Endothelial cell (in vitro differentiated cells): Measurements from ENCODE around the gene FBRSL1. TPM values are rescaled to one million over a fixed set of nuclear protein-coding genes. Genes with fewer than 3 reads are reported as not detected.

Source experiments
- DNase-seq: peaks from one replicate; pipeline ENCODE4 v3.0.0; 2021; ENCODE audit warnings: low spot score
- H3K27ac Mint-ChIP-seq: one replicate; pipeline ENCODE4 v1.8.0; 2021; ENCODE audit warnings: mixed read lengths, inconsistent platforms; ENCODE audit not compliant: unreplicated experiment
- H3K27me3 Mint-ChIP-seq: one replicate; pipeline ENCODE4 v1.8.0; 2021; ENCODE audit warnings: mild to moderate bottlenecking, moderate library complexity, mixed read lengths, inconsistent platforms; ENCODE audit not compliant: unreplicated experiment
- H3K36me3 Mint-ChIP-seq: one replicate; pipeline ENCODE4 v1.8.0; 2021; ENCODE audit warnings: mild to moderate bottlenecking, low read depth, mixed read lengths, inconsistent platforms; ENCODE audit not compliant: unreplicated experiment
- H3K4me1 Mint-ChIP-seq: one replicate; pipeline ENCODE4 v1.8.0; 2021; ENCODE audit warnings: mild to moderate bottlenecking, mixed read lengths, inconsistent platforms; ENCODE audit not compliant: unreplicated experiment
- H3K4me3 Mint-ChIP-seq: one replicate; pipeline ENCODE4 v1.8.0; 2021; ENCODE audit warnings: mild to moderate bottlenecking, mixed read lengths, inconsistent platforms; ENCODE audit not compliant: unreplicated experiment
- H3K9me3 Mint-ChIP-seq: one replicate; pipeline ENCODE4 v1.8.0; 2021; ENCODE audit warnings: mixed read lengths, inconsistent platforms; ENCODE audit not compliant: unreplicated experiment
- total RNA-seq: library from RNA; stranded (reverse); fragmentation: NEBNext Ultra II Directional; extraction: Animal tissue kit (Norgen Biotek cat#: 25700); gene quantifications from one replicate; pipeline ENCODE4 v1.2.1, GENCODE V29; 2021; ENCODE audit not compliant: unreplicated experiment
- TF ChIP-seq, protein P1 (sequence below): fragments of 200-600 bp; sonication (generic); IDR thresholded peaks from one replicate; pipeline ENCODE4 v1.5.0; 2021; ENCODE audit warnings: antibody characterized with exemption; ENCODE audit not compliant: unreplicated experiment

The FBRSL1 gene
- total RNA-seq, 1 donor from 2014 or later: 38.4 TPM

GRCh38 chr12:132535019-132535418, 45.1 kb downstream of the FBRSL1 start:
- peaks cover 21% of the 10 kb centered on the region for H3K9me3 Mint-ChIP-seq
- TF ChIP-seq, protein P1, sequence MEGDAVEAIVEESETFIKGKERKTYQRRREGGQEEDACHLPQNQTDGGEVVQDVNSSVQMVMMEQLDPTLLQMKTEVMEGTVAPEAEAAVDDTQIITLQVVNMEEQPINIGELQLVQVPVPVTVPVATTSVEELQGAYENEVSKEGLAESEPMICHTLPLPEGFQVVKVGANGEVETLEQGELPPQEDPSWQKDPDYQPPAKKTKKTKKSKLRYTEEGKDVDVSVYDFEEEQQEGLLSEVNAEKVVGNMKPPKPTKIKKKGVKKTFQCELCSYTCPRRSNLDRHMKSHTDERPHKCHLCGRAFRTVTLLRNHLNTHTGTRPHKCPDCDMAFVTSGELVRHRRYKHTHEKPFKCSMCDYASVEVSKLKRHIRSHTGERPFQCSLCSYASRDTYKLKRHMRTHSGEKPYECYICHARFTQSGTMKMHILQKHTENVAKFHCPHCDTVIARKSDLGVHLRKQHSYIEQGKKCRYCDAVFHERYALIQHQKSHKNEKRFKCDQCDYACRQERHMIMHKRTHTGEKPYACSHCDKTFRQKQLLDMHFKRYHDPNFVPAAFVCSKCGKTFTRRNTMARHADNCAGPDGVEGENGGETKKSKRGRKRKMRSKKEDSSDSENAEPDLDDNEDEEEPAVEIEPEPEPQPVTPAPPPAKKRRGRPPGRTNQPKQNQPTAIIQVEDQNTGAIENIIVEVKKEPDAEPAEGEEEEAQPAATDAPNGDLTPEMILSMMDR: no peak
- no peak for DNase-seq
- peak overlapping the region; percentile 81 for H3K4me3 Mint-ChIP-seq
- H3K27me3 Mint-ChIP-seq: peaks cover 36% of the 10 kb centered on the region
- peak overlapping the region; percentile 16 for H3K27ac Mint-ChIP-seq
- peaks cover 29% of the 10 kb centered on the region for H3K36me3 Mint-ChIP-seq
- H3K4me1 Mint-ChIP-seq: peaks cover 4% of the 10 kb centered on the region

DNA sequence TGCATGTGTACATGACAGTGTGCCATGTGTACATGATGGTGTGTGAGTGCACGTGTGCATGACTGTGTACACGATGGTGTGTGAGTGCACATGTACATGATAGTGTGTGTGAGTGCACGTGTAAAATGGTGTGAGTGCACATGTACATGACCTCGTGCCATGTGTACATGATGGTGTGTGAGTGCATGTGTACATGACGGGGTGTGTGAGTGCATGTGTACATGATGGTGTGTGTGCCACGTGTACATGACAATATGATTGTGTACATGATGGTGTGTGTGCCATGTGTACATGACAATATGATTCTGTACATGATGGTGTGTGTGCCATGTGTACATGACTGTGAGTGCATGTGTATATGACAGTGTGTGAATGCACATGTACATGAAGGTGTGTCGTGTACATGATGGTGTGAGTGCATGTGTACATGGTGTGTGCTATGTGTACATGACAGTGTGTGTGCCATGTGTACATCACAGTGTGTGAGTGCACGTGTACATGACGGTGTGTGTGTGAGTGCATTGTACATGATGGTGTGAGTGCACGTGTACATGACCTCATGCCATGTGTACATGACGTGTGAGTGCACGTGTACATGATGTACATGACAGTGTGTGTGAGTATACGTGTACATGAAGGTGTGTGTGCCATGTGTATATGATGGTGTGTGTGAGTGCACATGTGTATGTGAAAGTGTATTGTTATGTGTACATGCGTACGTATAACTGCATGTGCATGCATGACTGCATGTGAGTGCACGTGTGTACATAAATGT, 46.3 kb downstream of the FBRSL1 start:
- H3K4me1 Mint-ChIP-seq: peaks cover 4% of the 10 kb centered on the region
- H3K4me3 Mint-ChIP-seq: peak overlapping the region; percentile 73
- H3K9me3 Mint-ChIP-seq: peaks cover 18% of the 10 kb centered on the region
- H3K27me3 Mint-ChIP-seq: peaks cover 33% of the 10 kb centered on the region
- TF ChIP-seq, protein P1: no peak
- no peak for DNase-seq
- peak overlapping the region; percentile 80 for H3K27ac Mint-ChIP-seq
- peaks cover 25% of the 10 kb centered on the region for H3K36me3 Mint-ChIP-seq

GRCh38 chr12:132537049-132537448, 47.1 kb downstream of the FBRSL1 start:
- H3K36me3 Mint-ChIP-seq: peaks cover 22% of the 10 kb centered on the region
- H3K27ac Mint-ChIP-seq: no peak overlapping the region
- DNase-seq: no peak
- no peak overlapping the region for H3K4me3 Mint-ChIP-seq
- TF ChIP-seq, protein P1: no peak
- peaks cover 14% of the 10 kb centered on the region for H3K9me3 Mint-ChIP-seq
- peaks cover 4% of the 10 kb centered on the region for H3K4me1 Mint-ChIP-seq
- peaks cover 29% of the 10 kb centered on the region for H3K27me3 Mint-ChIP-seq

- DNase-seq: no peak
- Mint-ChIP-seq H3K36me3 (peaks cover 22% of the 10 kb centered on the region), H3K27ac (no peak overlapping the region), H3K27me3 (peaks cover 26% of the 10 kb centered on the region), H3K4me1 (peaks cover 4% of the 10 kb centered on the region), H3K4me3 (peak overlapping the region; percentile 37), H3K9me3 (peaks cover 14% of the 10 kb centered on the region)
- TF ChIP-seq, protein P1: no peak
These were observed 48.1 kb downstream of the FBRSL1 start for GRCh38 chr12:132537836-132538662.

DNA sequence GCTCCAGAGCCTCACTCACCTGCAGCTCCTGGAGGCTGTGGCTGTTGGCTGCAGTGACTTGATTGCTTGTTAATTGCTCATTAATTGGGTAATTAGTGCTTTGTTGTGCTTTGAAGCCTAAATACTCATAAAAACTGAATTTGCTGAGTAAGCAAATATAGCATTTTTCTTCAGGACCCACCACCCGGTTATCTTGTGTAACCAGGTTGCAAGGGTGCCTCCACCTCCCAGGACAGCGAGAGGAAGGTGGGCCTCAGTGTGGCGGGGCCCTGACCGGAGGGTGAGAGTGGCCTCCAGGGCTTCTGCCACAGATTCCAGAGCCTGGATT, 48.7 kb downstream of the FBRSL1 start:
- H3K9me3 Mint-ChIP-seq: peaks cover 14% of the 10 kb centered on the region
- no peak for DNase-seq
- H3K27ac Mint-ChIP-seq: no peak overlapping the region
- H3K27me3 Mint-ChIP-seq: peaks cover 26% of the 10 kb centered on the region
- no peak overlapping the region for H3K4me3 Mint-ChIP-seq
- TF ChIP-seq, protein P1: no peak
- peaks cover 4% of the 10 kb centered on the region for H3K4me1 Mint-ChIP-seq
- peaks cover 19% of the 10 kb centered on the region for H3K36me3 Mint-ChIP-seq
